Fibroblast of skin of abdomen (primary cell): ENCODE results near the gene TMEM252. TPM values are rescaled to one million over a fixed set of nuclear protein-coding genes. Genes with fewer than 3 reads are reported as not detected.

Source experiments
- DNase-seq: peaks from one replicate; pipeline ENCODE4 v3.0.0-alpha.2; 2013
- polyA plus RNA-seq, 2 experiments: library from polyadenylated mRNA; unstranded; fragments of 120-200 nt; gene quantifications; one replicate each; pipeline ENCODE4 v1.2.1, GENCODE V29; 2013; ENCODE audit not compliant: insufficient read length in 2 of 2

The TMEM252 gene
- not detected for polyA plus RNA-seq (2013, experiment 1 of 2; ENCODE audit: insufficient read length)
- not detected for polyA plus RNA-seq (2013, experiment 2 of 2; ENCODE audit: insufficient read length)

GRCh38 chr9:68540712-68541535, at the start of gene TMEM252:
Gene TMEM252, minus strand, starts transcription at chr9:68540883. Its CDS starts 69 bp downstream, at chr9:68540814.
- no peak for DNase-seq

GRCh38 chr9:68585034-68585761, 44.5 kb upstream of the TMEM252 start:
- no peak for DNase-seq

GRCh38 chr9:68584189-68585033, 43.7 kb upstream of the TMEM252 start:
- peak; percentile 80 for DNase-seq

- no peak for DNase-seq
These were observed 41.0 kb upstream of the TMEM252 start for GRCh38 chr9:68581696-68582095.

- DNase-seq = no peak
These were observed 37.3 kb upstream of the TMEM252 start for GRCh38 chr9:68577774-68578591.

- DNase-seq = no peak
These were observed 35.1 kb upstream of the TMEM252 start for GRCh38 chr9:68575817-68576216.

- DNase-seq = no peak
These were observed 33.5 kb upstream of the TMEM252 start for GRCh38 chr9:68574150-68574549.

- no peak for DNase-seq
These were observed 26.9 kb upstream of the TMEM252 start for GRCh38 chr9:68567565-68567964.

GRCh38 chr9:68562461-68562860, 21.8 kb upstream of the TMEM252 start:
- DNase-seq = no peak

GRCh38 chr9:68560071-68560844, 19.6 kb upstream of the TMEM252 start:
- DNase-seq = peak; percentile 17

GRCh38 chr9:68558545-68558944, 17.9 kb upstream of the TMEM252 start:
- DNase-seq = no peak

GRCh38 chr9:68555437-68556150, 14.9 kb upstream of the TMEM252 start:
- DNase-seq = no peak

GRCh38 chr9:68552700-68553476, 12.2 kb upstream of the TMEM252 start:
- DNase-seq = peak; percentile 36

- DNase-seq = no peak
These were observed 10.5 kb upstream of the TMEM252 start for GRCh38 chr9:68551191-68551590.

GRCh38 chr9:68548241-68548640, 7.6 kb upstream of the TMEM252 start:
- DNase-seq = no peak

GRCh38 chr9:68547417-68547816, 6.7 kb upstream of the TMEM252 start:
- DNase-seq = no peak

GRCh38 chr9:68546596-68547390, 6.1 kb upstream of the TMEM252 start:
- DNase-seq = no peak

- DNase-seq = no peak
These were observed 4.5 kb upstream of the TMEM252 start for GRCh38 chr9:68545033-68545705.
